ENCODE results near the gene ELOVL2.

DNA sequence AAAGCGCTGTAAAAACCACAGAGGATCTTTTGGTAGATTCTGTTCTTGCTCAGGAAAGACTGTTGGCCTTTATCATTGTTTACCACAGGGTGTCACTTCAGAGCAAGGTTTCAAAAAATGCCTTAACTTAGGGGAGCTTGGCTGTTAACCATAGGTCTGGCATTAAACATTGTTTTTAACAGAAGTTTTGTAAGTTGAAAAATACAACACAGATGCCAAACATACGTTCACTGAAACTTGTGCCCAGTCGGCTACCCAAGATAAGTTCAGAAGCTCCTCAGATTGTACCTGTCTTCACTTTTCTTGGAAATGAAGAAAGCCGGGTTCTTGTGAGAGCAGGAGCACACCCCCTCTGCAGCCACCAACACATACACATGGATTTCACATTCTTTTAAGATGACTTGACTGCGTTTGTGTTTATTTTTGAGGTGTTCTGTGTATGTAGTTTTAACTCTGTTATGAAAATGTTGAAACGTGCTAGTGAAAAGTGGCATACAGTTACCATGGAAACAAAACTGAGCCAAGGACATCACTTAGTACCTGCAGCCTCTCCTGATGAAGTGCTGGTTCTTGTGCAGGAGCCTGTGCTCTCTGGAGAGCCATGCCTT is 92.3 kb downstream of the ELOVL2 start:
- TF ChIP-seq CTCF (IDR thresholded peaks at IDR 0.05) (no peak), POLR2AphosphoS5 (IDR thresholded peaks at IDR 0.05) (no peak), POLR2A (IDR thresholded peaks at IDR 0.05) (no peak), EP300 (IDR thresholded peaks at IDR 0.05) (no peak)

Measured in sigmoid colon (tissue), 4 donors.